Ascending aorta (tissue), 2 donors: ENCODE measurements around the gene ECSCR. TPM values are rescaled to one million over a fixed set of nuclear protein-coding genes. Genes with fewer than 3 reads are reported as not detected.
A peak's percentile ranks its signal among the peaks of the same experiment; 100 is the strongest.

ENCODE experiments used
- DNase-seq, 2 donors: peaks; one replicate each; pipeline ENCODE4 v3.0.0-alpha.2; 2019; ENCODE audit warnings: low spot score in 2 of 2
- H3K27ac ChIP-seq, 2 donors: fragments of 200-600 bp; sonication (generic); one replicate each; pipeline ENCODE4 v1.5.1; 2016 to 2017; ENCODE audit warnings: mild to moderate bottlenecking in 1 of 2
- H3K27me3 ChIP-seq: fragments of 200-600 bp; sonication (generic); one replicate; pipeline ENCODE4 v1.5.1; 2017
- H3K36me3 ChIP-seq, 2 donors: fragments of 200-600 bp; sonication (generic); one replicate each; pipeline ENCODE4 v1.5.1; 2016
- H3K4me1 ChIP-seq, 2 donors: fragments of 200-600 bp; sonication (generic); one replicate each; pipeline ENCODE4 v1.5.1; 2016 to 2017; ENCODE audit warnings: mild to moderate bottlenecking in 1 of 2
- H3K4me3 ChIP-seq, 2 donors: fragments of 200-600 bp; sonication (generic); one replicate each; pipeline ENCODE4 v1.5.1; 2016 to 2017; ENCODE audit warnings: mild to moderate bottlenecking in 1 of 2
- H3K9me3 ChIP-seq, 2 donors: fragments of 200-600 bp; sonication (generic); one replicate each; pipeline ENCODE4 v1.5.1; 2016
- intact Hi-C: fragments of 100-400 bp; cut with DNase I; formaldehyde crosslinking; loops from one replicate; pipeline ENCODE4 v1.15.1; 2023
- total RNA-seq: library from RNA; depleted of rRNA; stranded (reverse); fragments of >200 nt; gene quantifications from one replicate; pipeline ENCODE4 v1.1.0, GENCODE V29; 2016
- TF ChIP-seq, protein P1 (sequence below), 3 experiments: fragments of 200-600 bp in 2 of 3; fragments of 450-650 bp in 1 of 3; sonication (generic) in 2 of 3; IDR thresholded peaks; one replicate each; pipeline ENCODE4 v1.5.1; 2016 to 2019; ENCODE audit warnings: antibody characterized with exemption in 3 of 3, mild to moderate bottlenecking in 1 of 3, moderate library complexity in 1 of 3

Gene ECSCR
- total RNA-seq, 1 donor from 2014 or later = 51.6 TPM

DNA sequence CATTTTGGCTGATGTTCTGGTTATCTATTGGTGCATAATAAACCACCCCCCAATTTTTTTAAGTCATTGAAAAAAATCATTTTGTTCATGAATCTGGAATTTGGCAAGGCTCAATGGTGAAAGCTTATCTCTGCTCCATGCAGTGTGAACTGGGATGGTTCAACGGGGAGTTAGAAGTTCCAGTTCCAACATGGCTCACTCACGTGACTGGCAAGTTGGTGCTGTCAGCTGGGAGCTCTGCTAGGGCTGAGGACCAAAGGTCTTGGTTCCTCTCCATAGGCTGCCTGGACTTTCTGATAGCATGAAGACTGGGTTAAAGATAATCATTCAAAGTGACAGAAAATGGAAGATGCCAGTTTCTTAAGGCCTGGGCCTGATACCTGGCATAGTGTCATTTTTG lies 55.6 kb downstream of the ECSCR start:
- Histone ChIP-seq H3K4me3 (no peak overlapping the region), H3K36me3 (no peaks in the 10 kb centered on the region), H3K27me3 (no peaks in the 10 kb centered on the region), H3K27ac (no peak overlapping the region), H3K9me3 (no peaks in the 10 kb centered on the region), H3K4me1 (peaks cover 0 to 21% of the 10 kb centered on the region in 2 donors)
- intact Hi-C loops = no loop called here
- DNase-seq = peak in 1 of 2 donors; percentile 31
- TF ChIP-seq, protein P1, sequence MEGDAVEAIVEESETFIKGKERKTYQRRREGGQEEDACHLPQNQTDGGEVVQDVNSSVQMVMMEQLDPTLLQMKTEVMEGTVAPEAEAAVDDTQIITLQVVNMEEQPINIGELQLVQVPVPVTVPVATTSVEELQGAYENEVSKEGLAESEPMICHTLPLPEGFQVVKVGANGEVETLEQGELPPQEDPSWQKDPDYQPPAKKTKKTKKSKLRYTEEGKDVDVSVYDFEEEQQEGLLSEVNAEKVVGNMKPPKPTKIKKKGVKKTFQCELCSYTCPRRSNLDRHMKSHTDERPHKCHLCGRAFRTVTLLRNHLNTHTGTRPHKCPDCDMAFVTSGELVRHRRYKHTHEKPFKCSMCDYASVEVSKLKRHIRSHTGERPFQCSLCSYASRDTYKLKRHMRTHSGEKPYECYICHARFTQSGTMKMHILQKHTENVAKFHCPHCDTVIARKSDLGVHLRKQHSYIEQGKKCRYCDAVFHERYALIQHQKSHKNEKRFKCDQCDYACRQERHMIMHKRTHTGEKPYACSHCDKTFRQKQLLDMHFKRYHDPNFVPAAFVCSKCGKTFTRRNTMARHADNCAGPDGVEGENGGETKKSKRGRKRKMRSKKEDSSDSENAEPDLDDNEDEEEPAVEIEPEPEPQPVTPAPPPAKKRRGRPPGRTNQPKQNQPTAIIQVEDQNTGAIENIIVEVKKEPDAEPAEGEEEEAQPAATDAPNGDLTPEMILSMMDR (IDR thresholded peaks at IDR 0.05) = no peak

DNA sequence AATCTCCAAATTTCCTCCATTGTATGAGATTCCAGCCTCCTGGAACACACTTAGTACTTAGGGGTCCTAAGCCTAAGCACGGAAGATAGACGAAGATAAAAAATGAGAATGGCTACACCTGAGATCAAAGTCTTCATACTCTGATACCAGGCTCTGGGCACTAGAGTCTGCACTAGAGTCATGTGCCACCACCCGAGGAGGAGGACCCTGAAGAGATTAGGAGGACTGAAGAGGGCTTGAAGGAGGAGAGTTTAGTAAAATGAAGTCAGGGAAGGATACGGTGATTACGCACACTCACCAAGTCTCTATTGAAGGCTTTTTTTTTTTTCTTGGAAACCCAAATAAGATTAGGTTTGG lies 58.1 kb downstream of the ECSCR start:
- peaks cover 0 to 10% of the 10 kb centered on the region in 2 donors for H3K4me1 ChIP-seq
- H3K36me3 ChIP-seq = no peaks in the 10 kb centered on the region
- H3K27ac ChIP-seq = peak overlapping the region; percentile 88 to 90
- H3K4me3 ChIP-seq = peak overlapping the region; percentile 61 to 62
- TF ChIP-seq, protein P1 (IDR thresholded peaks at IDR 0.05) = no peak
- intact Hi-C loops = loop anchor here (1.0 to 5.0 kb wide), 5 partner anchors 34 to 862 kb away; partner anchors contain the start of genes DNAJC18, ETF1, MATR3 and PAIP2
- no peaks in the 10 kb centered on the region for H3K27me3 ChIP-seq
- DNase-seq = no peak
- no peaks in the 10 kb centered on the region for H3K9me3 ChIP-seq

DNA sequence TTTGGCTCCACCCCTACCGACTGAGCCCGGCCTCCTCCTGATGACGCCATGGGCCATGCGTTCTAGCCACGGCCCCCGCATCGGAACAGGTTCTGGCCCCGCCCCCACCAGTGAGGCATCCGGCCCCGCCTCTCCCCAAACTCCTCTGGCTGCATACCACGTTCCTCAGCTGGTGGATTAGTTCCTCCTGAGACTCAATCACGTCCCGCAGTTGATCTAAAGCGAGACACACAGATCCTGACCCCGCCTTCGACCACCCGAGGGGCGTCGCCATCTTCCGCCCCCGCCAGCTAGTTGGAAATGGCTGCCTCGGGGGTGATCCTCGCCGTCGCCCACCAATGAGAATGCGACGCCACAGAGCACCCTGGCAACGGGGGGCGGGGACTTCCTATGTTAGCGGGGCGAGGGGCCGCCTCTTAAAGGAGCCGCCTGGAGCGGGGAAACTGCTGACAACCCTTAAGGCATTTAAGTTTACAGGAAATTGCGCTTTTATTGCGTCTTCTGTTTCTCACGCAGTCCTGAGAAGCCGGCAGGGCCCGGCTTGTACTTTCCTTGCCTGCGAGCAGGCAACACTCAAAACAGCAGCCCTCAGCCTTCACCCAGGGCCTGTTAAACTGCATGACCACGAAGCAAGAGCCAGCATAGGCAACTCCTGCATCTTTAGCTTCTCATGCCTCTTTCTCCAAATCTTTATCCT lies 58.6 kb downstream of the ECSCR start, which contains the start of gene SPATA24:
TSS of gene SPATA24 (minus strand) at position 303 of the 697 bp plus-strand sequence. CDS start at position 274, 29 bp downstream.
- Histone ChIP-seq H3K9me3 (no peaks in the 10 kb centered on the region), H3K4me3 (peak within 1 kb of the TSS; percentile 61 to 62), H3K36me3 (no peaks in the 10 kb centered on the region), H3K27me3 (no peaks in the 10 kb centered on the region), H3K27ac (peak within 1 kb of the TSS; percentile 88 to 90), H3K4me1 (peaks cover 0 to 10% of the 10 kb centered on the region in 2 donors)
- DNase-seq = peak; percentile 94 to 99
- TF ChIP-seq, protein P1 (IDR thresholded peaks at IDR 0.05) = no peak
- intact Hi-C loops = loop anchor here (1.0 to 5.0 kb wide), 5 partner anchors 35 to 862 kb away; partner anchors contain the start of genes DNAJC18, ETF1, MATR3 and PAIP2

DNA sequence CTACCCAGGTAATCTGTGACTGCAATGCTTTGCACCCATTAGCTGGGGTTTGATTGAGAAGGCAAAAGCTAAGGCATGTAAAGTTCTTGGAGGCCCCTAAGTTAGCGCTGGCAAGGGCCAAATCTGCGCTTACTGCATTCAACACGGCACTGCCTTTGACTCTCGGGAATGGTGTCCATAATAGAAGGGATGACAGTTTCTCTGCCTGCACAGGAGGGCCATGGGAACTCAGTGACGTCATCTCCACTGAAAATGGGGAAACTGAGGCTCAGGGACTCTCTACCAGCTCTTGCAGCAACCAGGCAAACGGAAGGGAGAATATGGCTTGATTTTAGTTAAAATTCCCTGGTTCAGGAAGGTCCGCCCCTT lies 59.1 kb downstream of the ECSCR start:
- H3K36me3 ChIP-seq = no peaks in the 10 kb centered on the region

DNA sequence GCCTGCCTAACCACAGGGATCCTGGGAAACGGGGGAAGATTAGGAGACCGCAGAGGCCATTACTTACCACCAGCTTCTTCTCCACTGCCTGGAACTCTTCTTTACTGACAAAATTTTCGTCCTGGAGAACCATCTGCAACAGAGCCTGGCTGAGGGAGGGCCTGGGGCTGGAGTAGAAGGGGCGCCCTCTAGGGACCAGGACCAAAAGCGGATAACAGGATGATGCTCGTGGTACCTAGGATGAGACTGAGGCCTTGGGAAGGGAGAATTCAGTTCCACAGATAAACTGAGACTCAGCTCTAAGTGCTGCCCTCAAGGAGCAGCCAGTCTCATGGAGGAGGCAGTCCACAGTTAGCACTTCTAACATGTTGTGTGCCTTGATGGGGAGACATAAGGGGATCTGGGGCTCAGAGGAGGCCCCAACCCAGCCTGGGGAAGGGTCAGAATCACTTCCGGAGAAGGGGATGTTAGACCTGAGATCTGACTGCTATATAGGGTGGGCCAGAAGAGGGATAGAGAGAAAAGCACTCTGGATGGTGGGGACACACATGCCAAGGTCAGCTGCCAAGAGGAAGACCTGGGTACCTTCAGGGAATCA lies 59.9 kb downstream of the ECSCR start:
- DNase-seq = no peak
- intact Hi-C loops = loop anchor here (5.0 kb wide), 3 partner anchors 60 to 860 kb away; partner anchors contain the start of genes ETF1, MATR3 and PAIP2
- H3K27me3 ChIP-seq = no peaks in the 10 kb centered on the region
- H3K4me3 ChIP-seq = peak overlapping the region in 1 of 2 donors; percentile 62
- peak overlapping the region; percentile 88 to 90 for H3K27ac ChIP-seq
- no peaks in the 10 kb centered on the region for H3K36me3 ChIP-seq
- TF ChIP-seq, protein P1 (IDR thresholded peaks at IDR 0.05) = no peak
- H3K9me3 ChIP-seq = no peaks in the 10 kb centered on the region
- peaks cover 0 to 10% of the 10 kb centered on the region in 2 donors for H3K4me1 ChIP-seq

More for the DNA sequence above, 59.1 kb downstream of the ECSCR start:
- H3K4me3 ChIP-seq = peak overlapping the region; percentile 61 to 62
- TF ChIP-seq, protein P1 (IDR thresholded peaks at IDR 0.05) = no peak
- intact Hi-C loops = loop anchor here (5.0 kb wide), 3 partner anchors 61 to 861 kb away; partner anchors contain the start of genes ETF1, MATR3 and PAIP2
- no peaks in the 10 kb centered on the region for H3K27me3 ChIP-seq
- H3K9me3 ChIP-seq = no peaks in the 10 kb centered on the region
- DNase-seq = no peak
- peak overlapping the region; percentile 88 to 90 for H3K27ac ChIP-seq
- peaks cover 0 to 10% of the 10 kb centered on the region in 2 donors for H3K4me1 ChIP-seq
